B cell (primary cell): ENCODE measurements around the gene ADARB2.

Source experiments
- CTCF ChIP-seq: fragments of 200-600 bp; IDR thresholded peaks from one replicate; pipeline ENCODE4 v1.8.0; 2022; ENCODE audit warnings: antibody characterized with exemption, mild to moderate bottlenecking
- EZH2 ChIP-seq: IDR thresholded peaks from 2 replicates; pipeline ENCODE4 v1.6.1; 2012; ENCODE audit warnings: borderline replicate concordance, low read depth, mild to moderate bottlenecking, moderate library complexity, low read length; ENCODE audit not compliant: insufficient read depth, poor library complexity, severe bottlenecking

- TF ChIP-seq EZH2 = no peak
- TF ChIP-seq CTCF = no peak
Observed at GRCh38 chr10:1173091-1173490, 564.2 kb downstream of the ADARB2 start.
